Measurements from ENCODE around the gene IFNW1.

Gene IFNW1

GRCh38 chr9:21165516-21165915, 23.9 kb upstream of the IFNW1 start:
- TF ChIP-seq, protein P1, sequence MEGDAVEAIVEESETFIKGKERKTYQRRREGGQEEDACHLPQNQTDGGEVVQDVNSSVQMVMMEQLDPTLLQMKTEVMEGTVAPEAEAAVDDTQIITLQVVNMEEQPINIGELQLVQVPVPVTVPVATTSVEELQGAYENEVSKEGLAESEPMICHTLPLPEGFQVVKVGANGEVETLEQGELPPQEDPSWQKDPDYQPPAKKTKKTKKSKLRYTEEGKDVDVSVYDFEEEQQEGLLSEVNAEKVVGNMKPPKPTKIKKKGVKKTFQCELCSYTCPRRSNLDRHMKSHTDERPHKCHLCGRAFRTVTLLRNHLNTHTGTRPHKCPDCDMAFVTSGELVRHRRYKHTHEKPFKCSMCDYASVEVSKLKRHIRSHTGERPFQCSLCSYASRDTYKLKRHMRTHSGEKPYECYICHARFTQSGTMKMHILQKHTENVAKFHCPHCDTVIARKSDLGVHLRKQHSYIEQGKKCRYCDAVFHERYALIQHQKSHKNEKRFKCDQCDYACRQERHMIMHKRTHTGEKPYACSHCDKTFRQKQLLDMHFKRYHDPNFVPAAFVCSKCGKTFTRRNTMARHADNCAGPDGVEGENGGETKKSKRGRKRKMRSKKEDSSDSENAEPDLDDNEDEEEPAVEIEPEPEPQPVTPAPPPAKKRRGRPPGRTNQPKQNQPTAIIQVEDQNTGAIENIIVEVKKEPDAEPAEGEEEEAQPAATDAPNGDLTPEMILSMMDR (IDR thresholded peaks at IDR 0.05; ENCODE audit: control insufficient read depth, insufficient read depth, low read depth, low read length, missing control alignments) = no peak
- H3K4me3 ChIP-seq (ENCODE audit: control insufficient read depth, low read depth, low read length) = no peak overlapping the region
- DNase-seq (ENCODE audit: low read depth) = no peak

DNA sequence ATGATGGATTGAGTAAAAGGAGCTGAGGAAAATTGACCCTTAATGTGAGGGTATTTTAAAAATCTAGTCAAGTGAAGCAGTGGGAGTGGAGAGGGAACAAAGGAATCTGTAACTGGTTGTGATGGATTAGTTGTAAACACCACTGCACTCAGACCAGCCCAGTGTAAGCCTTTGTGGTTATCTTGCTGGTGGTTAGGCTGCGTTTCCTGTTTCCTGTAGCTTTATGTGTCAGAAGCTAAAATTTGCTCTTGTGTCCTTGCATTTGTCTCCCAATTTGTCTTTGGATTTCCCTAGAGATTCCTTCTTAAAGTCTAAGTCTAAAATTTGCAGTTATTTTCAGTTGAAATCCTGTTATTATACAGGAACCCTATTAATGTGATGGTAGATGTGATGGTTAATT, 18.5 kb upstream of the IFNW1 start:
- H3K4me3 ChIP-seq (ENCODE audit: control insufficient read depth, low read depth, low read length) = no peak overlapping the region
- DNase-seq (ENCODE audit: low read depth) = no peak
- TF ChIP-seq, protein P1 (IDR thresholded peaks at IDR 0.05; ENCODE audit: control insufficient read depth, insufficient read depth, low read depth, low read length, missing control alignments) = no peak

DNA sequence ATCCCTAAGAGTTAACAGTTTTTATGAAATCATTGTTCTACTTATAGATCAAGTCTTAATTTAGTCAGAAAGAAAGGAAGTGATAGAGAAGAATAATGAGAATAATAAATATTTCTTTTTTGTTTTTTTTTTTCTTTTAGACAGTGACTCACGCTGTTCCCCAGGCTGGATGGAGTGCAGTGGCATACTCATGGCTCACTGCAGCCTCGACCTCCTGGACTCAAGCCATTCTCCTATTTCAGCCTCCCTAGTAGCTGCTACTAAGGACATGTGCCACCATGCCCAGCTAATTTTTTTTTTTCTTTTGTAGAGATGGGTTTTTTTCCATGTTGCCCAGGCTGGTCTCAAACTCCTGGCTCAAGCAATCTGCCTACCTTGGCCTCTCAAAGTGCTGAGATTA, 13.9 kb upstream of the IFNW1 start:
- no peak for DNase-seq (ENCODE audit: low read depth)
- TF ChIP-seq, protein P1 (IDR thresholded peaks at IDR 0.05; ENCODE audit: control insufficient read depth, insufficient read depth, low read depth, low read length, missing control alignments) = no peak
- H3K4me3 ChIP-seq (ENCODE audit: control insufficient read depth, low read depth, low read length) = no peak overlapping the region

- H3K4me3 ChIP-seq (ENCODE audit: control insufficient read depth, low read depth, low read length) = no peak overlapping the region
- TF ChIP-seq, protein P1 (IDR thresholded peaks at IDR 0.05; ENCODE audit: control insufficient read depth, insufficient read depth, low read depth, low read length, missing control alignments) = no peak
- DNase-seq (ENCODE audit: low read depth) = no peak
Observed at GRCh38 chr9:21154018-21154608, 12.5 kb upstream of the IFNW1 start.

GRCh38 chr9:21153336-21154017, 11.8 kb upstream of the IFNW1 start:
- H3K4me3 ChIP-seq (ENCODE audit: control insufficient read depth, low read depth, low read length) = no peak overlapping the region
- no peak for DNase-seq (ENCODE audit: low read depth)
- TF ChIP-seq, protein P1 (IDR thresholded peaks at IDR 0.05; ENCODE audit: control insufficient read depth, insufficient read depth, low read depth, low read length, missing control alignments) = no peak

GRCh38 chr9:21144603-21145002, 3.0 kb upstream of the IFNW1 start:
- no peak for DNase-seq (ENCODE audit: low read depth)
- TF ChIP-seq, protein P1 (IDR thresholded peaks at IDR 0.05; ENCODE audit: control insufficient read depth, insufficient read depth, low read depth, low read length, missing control alignments) = no peak
- no peak overlapping the region for H3K4me3 ChIP-seq (ENCODE audit: control insufficient read depth, low read depth, low read length)
